BLaER1 treated with 17β-estradiol and CSF1 and Interleukin-3, amounts not matched to agents 10 nM and 100 nM (cell line): ENCODE results near the gene IL13RA2.

Experiments
- H3K27ac ChIP-seq, 11 experiments: shearing (Covaris generic); formaldehyde crosslinking; 2 replicates each; pipeline ENCODE4 v1.8.1; 2022
- H3K27me3 ChIP-seq, 11 experiments: shearing (Covaris generic); formaldehyde crosslinking; 2 replicates each; pipeline ENCODE4 v1.8.1; 2022
- H3K36me3 ChIP-seq, 11 experiments: shearing (Covaris generic); formaldehyde crosslinking; 2 replicates each; pipeline ENCODE4 v1.8.1; 2022
- H3K4me1 ChIP-seq, 10 experiments: shearing (Covaris generic); formaldehyde crosslinking; 2 replicates each; pipeline ENCODE4 v1.8.1; 2022
- H3K4me2 ChIP-seq, 11 experiments: shearing (Covaris generic); formaldehyde crosslinking; 2 replicates each; pipeline ENCODE4 v1.8.1; 2022
- H3K4me3 ChIP-seq, 10 experiments: shearing (Covaris generic); formaldehyde crosslinking; 2 replicates each; pipeline ENCODE4 v1.8.1; 2022
- H3K9ac ChIP-seq, 11 experiments: shearing (Covaris generic); formaldehyde crosslinking; 2 replicates each; pipeline ENCODE4 v1.8.1; 2022
- H3K9me3 ChIP-seq, 11 experiments: shearing (Covaris generic); formaldehyde crosslinking; replicated peaks in 1 of 11; 2 replicates each; pipeline ENCODE4 v1.8.1; 2022
- H4K20me1 ChIP-seq, 11 experiments: shearing (Covaris generic); formaldehyde crosslinking; 2 replicates each; pipeline ENCODE4 v1.8.1; 2022
- Cebpa-rat ChIP-seq, 11 experiments: shearing (Covaris generic); IDR thresholded peaks; 2 replicates each; pipeline ENCODE4 v1.8.1; 2022

The IL13RA2 gene, protein sequence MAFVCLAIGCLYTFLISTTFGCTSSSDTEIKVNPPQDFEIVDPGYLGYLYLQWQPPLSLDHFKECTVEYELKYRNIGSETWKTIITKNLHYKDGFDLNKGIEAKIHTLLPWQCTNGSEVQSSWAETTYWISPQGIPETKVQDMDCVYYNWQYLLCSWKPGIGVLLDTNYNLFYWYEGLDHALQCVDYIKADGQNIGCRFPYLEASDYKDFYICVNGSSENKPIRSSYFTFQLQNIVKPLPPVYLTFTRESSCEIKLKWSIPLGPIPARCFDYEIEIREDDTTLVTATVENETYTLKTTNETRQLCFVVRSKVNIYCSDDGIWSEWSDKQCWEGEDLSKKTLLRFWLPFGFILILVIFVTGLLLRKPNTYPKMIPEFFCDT

GRCh38 chrX:115017455-115017854, at the start of gene IL13RA2:
IL13RA2 (minus strand) TSS chrX:115017616; CDS start chrX:115017269, 347 bp downstream.
- Histone ChIP-seq H4K20me1 (no peaks in the 10 kb centered on the region; a peak in 1 of 22 replicates), H3K4me3 (no peak within 1 kb of the TSS), H3K4me1 (no peaks in the 10 kb centered on the region), H3K4me2 (no peak within 1 kb of the TSS), H3K27me3 (peaks cover 64 to 98% (median 89%) of the 10 kb centered on the region in 11 experiments), H3K36me3 (no peaks in the 10 kb centered on the region), H3K9ac (no peak within 1 kb of the TSS), H3K27ac (no peak within 1 kb of the TSS), H3K9me3 (no peaks in the 10 kb centered on the region)
- TF ChIP-seq Cebpa-rat (IDR thresholded peaks at IDR 0.05) = no peak

- Histone ChIP-seq H3K4me3 (no peak overlapping the region), H3K4me1 (no peaks in the 10 kb centered on the region), H3K9ac (no peak overlapping the region), H3K4me2 (no peak overlapping the region), H3K36me3 (no peaks in the 10 kb centered on the region), H3K27me3 (peaks cover 57 to 95% (median 86%) of the 10 kb centered on the region in 11 experiments), H3K27ac (no peak overlapping the region), H3K9me3 (peaks cover 25 to 42% (median 37%) of the 10 kb centered on the region in 11 experiments), H4K20me1 (no peaks in the 10 kb centered on the region)
- TF ChIP-seq Cebpa-rat (IDR thresholded peaks at IDR 0.05) = no peak
These were observed 47.9 kb upstream of the IL13RA2 start for GRCh38 chrX:115065304-115065703.

- no peaks in the 10 kb centered on the region for H3K36me3 ChIP-seq
- H3K4me2 ChIP-seq = no peak overlapping the region
- no peak overlapping the region for H3K9ac ChIP-seq
- no peak overlapping the region for H3K4me3 ChIP-seq
- peaks cover 58 to 93% (median 84%) of the 10 kb centered on the region in 11 experiments for H3K27me3 ChIP-seq
- peaks cover 25 to 34% (median 30%) of the 10 kb centered on the region in 11 experiments for H3K9me3 ChIP-seq
- H4K20me1 ChIP-seq = no peaks in the 10 kb centered on the region
- no peak overlapping the region for H3K27ac ChIP-seq
- TF ChIP-seq Cebpa-rat (IDR thresholded peaks at IDR 0.05) = no peak
- no peaks in the 10 kb centered on the region for H3K4me1 ChIP-seq
These were observed 42.6 kb upstream of the IL13RA2 start for GRCh38 chrX:115060013-115060412.

DNA sequence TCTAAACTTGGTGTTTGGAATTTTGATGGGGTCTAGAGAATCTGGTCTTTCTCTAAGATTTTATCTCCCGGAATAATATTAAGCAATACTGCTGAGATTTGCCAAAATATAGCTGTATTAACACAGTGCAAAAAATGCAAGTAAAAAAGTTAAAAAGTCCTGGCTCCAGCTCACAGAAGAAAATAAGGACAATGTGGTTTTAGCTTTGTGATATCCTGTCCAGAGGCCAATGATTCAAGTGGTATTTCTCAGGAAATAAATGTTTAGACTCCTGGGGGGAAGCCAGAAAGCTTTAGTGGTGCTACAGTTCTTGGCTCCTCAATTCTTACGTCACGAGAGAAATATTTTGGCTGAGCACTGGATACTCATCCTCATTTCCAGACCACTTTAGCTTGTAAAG, 40.9 kb upstream of the IL13RA2 start:
- no peak for TF ChIP-seq Cebpa-rat (IDR thresholded peaks at IDR 0.05)
- H3K4me2 ChIP-seq = no peak overlapping the region
- peaks cover 61 to 93% (median 82%) of the 10 kb centered on the region in 11 experiments for H3K27me3 ChIP-seq
- H3K9ac ChIP-seq = no peak overlapping the region
- peaks cover 25 to 33% (median 30%) of the 10 kb centered on the region in 11 experiments for H3K9me3 ChIP-seq
- no peaks in the 10 kb centered on the region for H3K4me1 ChIP-seq
- no peak overlapping the region for H3K4me3 ChIP-seq
- no peaks in the 10 kb centered on the region for H3K36me3 ChIP-seq
- no peaks in the 10 kb centered on the region for H4K20me1 ChIP-seq
- H3K27ac ChIP-seq = no peak overlapping the region

DNA sequence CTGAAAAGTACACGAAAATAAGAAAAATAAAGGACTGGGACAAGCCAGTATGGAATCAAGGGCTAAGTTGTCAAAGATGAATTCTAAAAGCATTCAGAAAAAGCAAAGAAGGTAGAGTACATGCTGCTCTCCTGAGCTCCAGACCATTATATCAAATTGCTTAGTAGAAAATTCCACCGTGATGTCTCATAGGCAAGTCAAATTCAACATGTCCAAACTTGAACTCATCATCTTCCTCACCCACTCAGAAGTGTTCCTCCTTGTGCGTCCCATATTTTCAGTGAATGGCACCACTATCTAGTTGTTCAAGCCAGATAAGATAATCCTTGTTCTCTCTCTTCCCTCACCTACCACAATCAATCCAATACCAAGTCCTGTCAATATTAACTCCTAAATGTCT, 37.5 kb upstream of the IL13RA2 start:
- TF ChIP-seq Cebpa-rat (IDR thresholded peaks at IDR 0.05) = no peak
- no peak overlapping the region for H3K27ac ChIP-seq

GRCh38 chrX:115053223-115053622, 35.8 kb upstream of the IL13RA2 start:
- Histone ChIP-seq H3K4me1 (no peaks in the 10 kb centered on the region), H3K27me3 (peaks cover 81 to 99% (median 92%) of the 10 kb centered on the region in 11 experiments), H3K27ac (no peak overlapping the region), H3K9me3 (no peaks in the 10 kb centered on the region; a peak in 1 of 22 replicates), H3K4me2 (no peak overlapping the region), H3K9ac (no peak overlapping the region), H3K36me3 (no peaks in the 10 kb centered on the region), H4K20me1 (no peaks in the 10 kb centered on the region), H3K4me3 (no peak overlapping the region)
- TF ChIP-seq Cebpa-rat (IDR thresholded peaks at IDR 0.05) = no peak

More for the DNA sequence above, 37.5 kb upstream of the IL13RA2 start:
- no peaks in the 10 kb centered on the region for H3K36me3 ChIP-seq
- no peaks in the 10 kb centered on the region; a peak in 1 of 22 replicates for H3K9me3 ChIP-seq
- no peak overlapping the region for H3K4me2 ChIP-seq
- no peaks in the 10 kb centered on the region for H3K4me1 ChIP-seq
- no peak overlapping the region for H3K4me3 ChIP-seq
- H3K9ac ChIP-seq = no peak overlapping the region
- no peaks in the 10 kb centered on the region for H4K20me1 ChIP-seq
- H3K27me3 ChIP-seq = peaks cover 82 to 99% (median 93%) of the 10 kb centered on the region in 11 experiments

DNA sequence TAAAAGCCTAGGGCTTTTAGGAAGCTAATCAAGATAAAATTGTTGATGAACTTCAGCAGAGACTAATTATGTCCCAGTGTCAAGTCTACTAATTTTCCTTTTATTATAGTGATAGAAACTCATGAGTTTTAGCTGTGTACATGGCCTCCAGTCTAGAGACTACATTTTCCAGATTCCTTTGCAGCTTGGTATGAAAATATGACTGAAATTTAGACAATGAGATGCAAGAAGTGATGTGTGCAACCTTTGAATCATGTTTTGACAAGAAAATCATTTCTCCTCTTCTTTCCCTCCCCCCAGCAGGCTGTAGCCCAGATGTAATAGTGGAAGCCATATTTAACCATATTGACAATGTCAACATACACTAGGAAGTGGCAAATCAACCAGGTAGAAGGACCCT, 30.3 kb upstream of the IL13RA2 start:
- Histone ChIP-seq H3K9ac (no peak overlapping the region), H4K20me1 (no peaks in the 10 kb centered on the region; a peak in 1 of 22 replicates), H3K4me1 (no peaks in the 10 kb centered on the region), H3K36me3 (no peaks in the 10 kb centered on the region), H3K4me3 (no peak overlapping the region), H3K9me3 (no peaks in the 10 kb centered on the region), H3K27me3 (peaks cover 89 to 100% (median 97%) of the 10 kb centered on the region in 11 experiments), H3K27ac (no peak overlapping the region), H3K4me2 (no peak overlapping the region)
- no peak for TF ChIP-seq Cebpa-rat (IDR thresholded peaks at IDR 0.05)

DNA sequence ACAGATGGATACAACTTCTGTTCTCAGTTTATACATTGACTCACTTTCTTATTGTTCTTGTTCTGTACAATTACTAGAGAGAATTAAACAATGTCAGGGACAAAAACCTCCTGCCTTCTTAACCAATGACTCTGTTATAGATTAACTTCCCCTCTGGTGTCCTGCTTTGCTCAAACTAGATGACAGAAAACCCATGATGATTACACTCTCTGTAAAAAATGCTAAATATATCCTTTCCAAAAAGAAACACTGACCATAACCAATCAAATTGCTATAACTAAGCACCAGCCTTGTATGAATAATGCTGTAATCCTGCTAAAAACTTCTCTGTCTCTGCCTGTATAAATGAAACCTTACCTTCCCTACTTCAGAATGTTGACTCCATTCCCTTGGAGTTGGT, 29.8 kb upstream of the IL13RA2 start:
- peaks cover 87 to 100% (median 98%) of the 10 kb centered on the region in 11 experiments for H3K27me3 ChIP-seq
- no peaks in the 10 kb centered on the region; a peak in 1 of 22 replicates for H4K20me1 ChIP-seq
- no peak for TF ChIP-seq Cebpa-rat (IDR thresholded peaks at IDR 0.05)
- no peak overlapping the region for H3K27ac ChIP-seq
- no peaks in the 10 kb centered on the region for H3K4me1 ChIP-seq
- no peaks in the 10 kb centered on the region for H3K36me3 ChIP-seq
- H3K4me2 ChIP-seq = no peak overlapping the region
- no peak overlapping the region for H3K9ac ChIP-seq
- no peak overlapping the region for H3K4me3 ChIP-seq
- no peaks in the 10 kb centered on the region for H3K9me3 ChIP-seq

DNA sequence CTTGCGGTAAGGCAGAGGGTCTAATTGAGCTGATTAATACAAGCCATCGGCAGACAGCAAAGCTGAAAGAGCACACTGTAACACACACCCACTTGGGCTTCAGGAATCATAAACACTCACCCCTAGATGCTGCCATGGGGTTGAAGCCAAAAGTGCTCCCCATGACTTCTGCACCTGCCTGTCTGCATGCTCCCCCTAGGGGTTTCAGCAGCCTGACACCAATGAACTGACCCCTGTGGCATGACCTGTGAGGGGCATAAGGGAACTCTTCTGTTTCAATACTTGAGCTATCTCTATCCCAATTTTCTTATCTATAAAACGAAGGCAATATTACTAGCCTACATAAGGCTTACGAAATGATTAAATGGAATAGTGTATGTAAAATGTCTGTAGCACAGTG, 23.0 kb upstream of the IL13RA2 start:
- Histone ChIP-seq H3K9me3 (no peaks in the 10 kb centered on the region), H3K9ac (no peak overlapping the region), H3K4me1 (no peaks in the 10 kb centered on the region), H3K27ac (no peak overlapping the region), H3K36me3 (no peaks in the 10 kb centered on the region), H3K4me2 (no peak overlapping the region), H4K20me1 (no peaks in the 10 kb centered on the region), H3K4me3 (no peak overlapping the region), H3K27me3 (peaks cover 55 to 99% (median 96%) of the 10 kb centered on the region in 11 experiments)
- no peak for TF ChIP-seq Cebpa-rat (IDR thresholded peaks at IDR 0.05)

DNA sequence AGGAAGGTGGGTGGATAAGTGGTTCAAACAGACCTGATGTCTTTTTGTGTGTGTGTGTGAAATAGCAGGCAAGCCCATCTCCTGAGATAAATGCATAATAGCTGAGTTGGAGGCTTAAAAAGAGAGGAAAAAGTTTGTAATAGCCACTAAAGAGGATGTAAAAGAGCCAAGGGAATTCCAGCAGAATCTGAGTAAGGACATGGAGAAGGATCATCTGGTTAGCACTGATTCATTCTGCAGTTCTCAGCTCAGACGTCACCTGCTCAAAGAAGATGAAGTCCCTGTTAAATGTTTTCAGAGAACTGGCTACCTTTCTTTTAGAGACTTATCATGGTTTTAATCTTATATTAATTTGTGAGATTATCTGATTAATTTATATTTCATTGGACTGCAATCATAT, 21.0 kb upstream of the IL13RA2 start:
- Histone ChIP-seq H3K9ac (no peak overlapping the region), H3K4me2 (no peak overlapping the region)

More for the DNA sequence above, 21.0 kb upstream of the IL13RA2 start:
- Histone ChIP-seq H3K27ac (no peak overlapping the region), H3K36me3 (no peaks in the 10 kb centered on the region), H3K4me1 (no peaks in the 10 kb centered on the region), H3K4me3 (no peak overlapping the region), H3K9me3 (no peaks in the 10 kb centered on the region), H4K20me1 (no peaks in the 10 kb centered on the region), H3K27me3 (peaks cover 57 to 99% (median 96%) of the 10 kb centered on the region in 11 experiments)
- no peak for TF ChIP-seq Cebpa-rat (IDR thresholded peaks at IDR 0.05)
